HepG2 (cell line): ENCODE measurements around the gene AFDN. TPM values are rescaled to one million over a fixed set of nuclear protein-coding genes. Genes with fewer than 3 reads are reported as not detected.

Experiments used
- FOSL1 ChIP-seq: sonication (generic); formaldehyde crosslinking; IDR thresholded peaks from 2 replicates; pipeline ENCODE4 v1.9.0; 2021; ENCODE audit warnings: missing genetic modification reagents, borderline replicate concordance
- HMG20A ChIP-seq: IDR thresholded peaks from 2 replicates; pipeline ENCODE4 v1.6.1; 2016; ENCODE audit warnings: borderline replicate concordance
- KDM3A ChIP-seq: IDR thresholded peaks from 2 replicates; pipeline ENCODE4 v1.6.1; 2018; ENCODE audit warnings: low read depth, missing compliant biosample characterization
- MIER3 ChIP-seq: IDR thresholded peaks from 2 replicates; pipeline ENCODE4 v1.6.1; 2016; ENCODE audit warnings: missing compliant biosample characterization, borderline replicate concordance
- PRMT3 ChIP-seq: sonication (generic); formaldehyde crosslinking; IDR thresholded peaks from 2 replicates; pipeline ENCODE4 v1.8.1; 2022; ENCODE audit warnings: low read depth, mild to moderate bottlenecking, moderate library complexity, missing genetic modification reagents, borderline replicate concordance
- SIN3A ChIP-seq: IDR thresholded peaks from 2 replicates; pipeline ENCODE4 v1.6.1; 2011; ENCODE audit warnings: low read depth, mild to moderate bottlenecking, control low read depth, low read length, borderline replicate concordance
- STAT5B ChIP-seq: sonication (generic); formaldehyde crosslinking; IDR thresholded peaks from 2 replicates; pipeline ENCODE4 v1.4.0; 2020; ENCODE audit warnings: missing genetic modification reagents
- THRA ChIP-seq: sonication (generic); formaldehyde crosslinking; IDR thresholded peaks from 2 replicates; pipeline ENCODE4 v1.4.0; 2020; ENCODE audit warnings: missing genetic modification reagents, borderline replicate concordance
- ZIK1 ChIP-seq: sonication (generic); formaldehyde crosslinking; IDR thresholded peaks from 2 replicates; pipeline ENCODE4 v1.5.0; 2020; ENCODE audit warnings: mild to moderate bottlenecking, low read depth, missing genetic modification reagents, borderline replicate concordance
- ZNF230 ChIP-seq: sonication (generic); formaldehyde crosslinking; IDR thresholded peaks from 2 replicates; pipeline ENCODE4 v1.4.0; 2020; ENCODE audit warnings: mild to moderate bottlenecking, missing genetic modification reagents
- ZNF317 ChIP-seq: sonication (generic); formaldehyde crosslinking; IDR thresholded peaks from 2 replicates; pipeline ENCODE4 v1.5.0; 2020; ENCODE audit warnings: mild to moderate bottlenecking, missing genetic modification reagents
- ZNF484 ChIP-seq: sonication (generic); formaldehyde crosslinking; IDR thresholded peaks from 2 replicates; pipeline ENCODE4 v1.5.1; 2020; ENCODE audit warnings: mild to moderate bottlenecking, low read depth, missing genetic modification reagents, borderline replicate concordance
- ZNF496 ChIP-seq: sonication (generic); formaldehyde crosslinking; IDR thresholded peaks from 2 replicates; pipeline ENCODE4 v1.8.1; 2023; ENCODE audit warnings: mild to moderate bottlenecking, moderate library complexity, missing genetic modification reagents; ENCODE audit not compliant: insufficient replicate concordance
- ZSCAN20 ChIP-seq: sonication (generic); formaldehyde crosslinking; IDR thresholded peaks from 2 replicates; pipeline ENCODE4 v1.4.0; 2020; ENCODE audit warnings: missing genetic modification reagents, mild to moderate bottlenecking, borderline replicate concordance
- ZSCAN21 ChIP-seq: sonication (generic); formaldehyde crosslinking; IDR thresholded peaks from 2 replicates; pipeline ENCODE4 v1.8.0; 2022; ENCODE audit warnings: mild to moderate bottlenecking, missing genetic modification reagents, moderate library complexity, borderline replicate concordance
- polyA plus RNA-seq, 8 experiments: library from polyadenylated mRNA; depleted of rRNA in 3 of 8; stranded (reverse) in 7 of 8; unstranded in 1 of 8; fragments of >200 nt; fragmentation: Illumina TruSeq in 4 of 8; extraction: Trizol in 4 of 8; gene quantifications; 2 replicates each; pipeline versions ENCODE4 v1.2.1 to v1.2.3, GENCODE V29; 2011 to 2016; ENCODE audit warnings: low read depth in 4 of 8, missing spikeins in 1 of 8, mixed read lengths in 1 of 8; ENCODE audit not compliant: insufficient read depth in 1 of 8
- total RNA-seq, 5 experiments: library from RNA; depleted of rRNA; stranded (reverse); fragments of >200 nt; fragmentation: Illumina TruSeq; extraction: Trizol; gene quantifications; 2 replicates each; pipeline ENCODE4 v1.2.3, GENCODE V29; 2016; ENCODE audit warnings: low read depth in 1 of 5
- TF ChIP-seq, protein P1 (sequence below): sonication (generic); formaldehyde crosslinking; IDR thresholded peaks from 2 replicates; pipeline ENCODE4 v1.8.1; 2022; ENCODE audit warnings: mild to moderate bottlenecking, missing genetic modification reagents
- TF ChIP-seq, protein P2 (sequence below): sonication (generic); formaldehyde crosslinking; IDR thresholded peaks from 2 replicates; pipeline ENCODE4; 2020; ENCODE audit warnings: missing genetic modification reagents, mild to moderate bottlenecking, borderline replicate concordance
- TF ChIP-seq, protein P3 (sequence below): sonication (generic); formaldehyde crosslinking; IDR thresholded peaks from 2 replicates; pipeline ENCODE4 v1.5.1; 2020; ENCODE audit warnings: mild to moderate bottlenecking, missing genetic modification reagents, borderline replicate concordance
- TF ChIP-seq, protein P4 (sequence below): sonication (generic); formaldehyde crosslinking; conservative IDR thresholded peaks from 2 replicates; pipeline ENCODE4 v1.8.0; 2022; ENCODE audit warnings: missing genetic modification reagents

Gene AFDN
- total and polyA plus RNA-seq, 2 of the 13 experiments (the other 11 are each of a cell fraction or from before 2014, with no cell fraction given): 136 to 151 TPM

GRCh38 chr6:167827583-167828324, 1.0 kb downstream of the AFDN start (continued):
- TF ChIP-seq KDM3A (CRISPR knock-in tag): 0 out of 2 replicates have a peak, but pooled peaks have one; percentile 28
- TF ChIP-seq ZSCAN21 (CRISPR knock-in tag): no peak
- TF ChIP-seq ZIK1 (CRISPR knock-in tag): no peak
- TF ChIP-seq, protein P1, sequence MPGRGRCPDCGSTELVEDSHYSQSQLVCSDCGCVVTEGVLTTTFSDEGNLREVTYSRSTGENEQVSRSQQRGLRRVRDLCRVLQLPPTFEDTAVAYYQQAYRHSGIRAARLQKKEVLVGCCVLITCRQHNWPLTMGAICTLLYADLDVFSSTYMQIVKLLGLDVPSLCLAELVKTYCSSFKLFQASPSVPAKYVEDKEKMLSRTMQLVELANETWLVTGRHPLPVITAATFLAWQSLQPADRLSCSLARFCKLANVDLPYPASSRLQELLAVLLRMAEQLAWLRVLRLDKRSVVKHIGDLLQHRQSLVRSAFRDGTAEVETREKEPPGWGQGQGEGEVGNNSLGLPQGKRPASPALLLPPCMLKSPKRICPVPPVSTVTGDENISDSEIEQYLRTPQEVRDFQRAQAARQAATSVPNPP (CRISPR knock-in tag): no peak
- no peak for TF ChIP-seq ZNF317 (CRISPR knock-in tag)
- TF ChIP-seq, protein P2, sequence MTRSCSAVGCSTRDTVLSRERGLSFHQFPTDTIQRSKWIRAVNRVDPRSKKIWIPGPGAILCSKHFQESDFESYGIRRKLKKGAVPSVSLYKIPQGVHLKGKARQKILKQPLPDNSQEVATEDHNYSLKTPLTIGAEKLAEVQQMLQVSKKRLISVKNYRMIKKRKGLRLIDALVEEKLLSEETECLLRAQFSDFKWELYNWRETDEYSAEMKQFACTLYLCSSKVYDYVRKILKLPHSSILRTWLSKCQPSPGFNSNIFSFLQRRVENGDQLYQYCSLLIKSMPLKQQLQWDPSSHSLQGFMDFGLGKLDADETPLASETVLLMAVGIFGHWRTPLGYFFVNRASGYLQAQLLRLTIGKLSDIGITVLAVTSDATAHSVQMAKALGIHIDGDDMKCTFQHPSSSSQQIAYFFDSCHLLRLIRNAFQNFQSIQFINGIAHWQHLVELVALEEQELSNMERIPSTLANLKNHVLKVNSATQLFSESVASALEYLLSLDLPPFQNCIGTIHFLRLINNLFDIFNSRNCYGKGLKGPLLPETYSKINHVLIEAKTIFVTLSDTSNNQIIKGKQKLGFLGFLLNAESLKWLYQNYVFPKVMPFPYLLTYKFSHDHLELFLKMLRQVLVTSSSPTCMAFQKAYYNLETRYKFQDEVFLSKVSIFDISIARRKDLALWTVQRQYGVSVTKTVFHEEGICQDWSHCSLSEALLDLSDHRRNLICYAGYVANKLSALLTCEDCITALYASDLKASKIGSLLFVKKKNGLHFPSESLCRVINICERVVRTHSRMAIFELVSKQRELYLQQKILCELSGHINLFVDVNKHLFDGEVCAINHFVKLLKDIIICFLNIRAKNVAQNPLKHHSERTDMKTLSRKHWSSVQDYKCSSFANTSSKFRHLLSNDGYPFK (CRISPR knock-in tag): no peak
- no peak for TF ChIP-seq ZSCAN20
- TF ChIP-seq FOSL1 (CRISPR knock-in tag): no peak
- TF ChIP-seq, protein P3, sequence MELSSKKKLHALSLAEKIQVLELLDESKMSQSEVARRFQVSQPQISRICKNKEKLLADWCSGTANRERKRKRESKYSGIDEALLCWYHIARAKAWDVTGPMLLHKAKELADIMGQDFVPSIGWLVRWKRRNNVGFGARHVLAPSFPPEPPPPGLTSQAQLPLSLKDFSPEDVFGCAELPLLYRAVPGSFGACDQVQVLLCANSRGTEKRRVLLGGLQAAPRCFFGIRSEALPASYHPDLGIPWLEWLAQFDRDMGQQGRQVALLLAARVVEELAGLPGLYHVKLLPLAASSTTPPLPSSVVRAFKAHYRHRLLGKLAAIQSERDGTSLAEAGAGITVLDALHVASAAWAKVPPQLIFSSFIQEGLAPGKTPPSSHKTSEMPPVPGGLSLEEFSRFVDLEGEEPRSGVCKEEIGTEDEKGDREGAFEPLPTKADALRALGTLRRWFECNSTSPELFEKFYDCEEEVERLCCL (CRISPR knock-in tag): no peak
- TF ChIP-seq MIER3: no peak
- TF ChIP-seq HMG20A: no peak
- TF ChIP-seq ZNF496 (CRISPR knock-in tag): no peak
- TF ChIP-seq, protein P4, sequence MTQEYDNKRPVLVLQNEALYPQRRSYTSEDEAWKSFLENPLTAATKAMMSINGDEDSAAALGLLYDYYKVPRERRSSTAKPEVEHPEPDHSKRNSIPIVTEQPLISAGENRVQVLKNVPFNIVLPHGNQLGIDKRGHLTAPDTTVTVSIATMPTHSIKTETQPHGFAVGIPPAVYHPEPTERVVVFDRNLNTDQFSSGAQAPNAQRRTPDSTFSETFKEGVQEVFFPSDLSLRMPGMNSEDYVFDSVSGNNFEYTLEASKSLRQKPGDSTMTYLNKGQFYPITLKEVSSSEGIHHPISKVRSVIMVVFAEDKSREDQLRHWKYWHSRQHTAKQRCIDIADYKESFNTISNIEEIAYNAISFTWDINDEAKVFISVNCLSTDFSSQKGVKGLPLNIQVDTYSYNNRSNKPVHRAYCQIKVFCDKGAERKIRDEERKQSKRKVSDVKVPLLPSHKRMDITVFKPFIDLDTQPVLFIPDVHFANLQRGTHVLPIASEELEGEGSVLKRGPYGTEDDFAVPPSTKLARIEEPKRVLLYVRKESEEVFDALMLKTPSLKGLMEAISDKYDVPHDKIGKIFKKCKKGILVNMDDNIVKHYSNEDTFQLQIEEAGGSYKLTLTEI (CRISPR knock-in tag): no peak
- TF ChIP-seq ZNF484 (CRISPR knock-in tag): no peak
- TF ChIP-seq SIN3A: peak; percentile 51; the same call in 1 of the 2 replicates
- TF ChIP-seq THRA: peak; percentile 2; the same call in 1 of the 2 replicates
- no peak for TF ChIP-seq STAT5B (CRISPR knock-in tag)
- TF ChIP-seq ZNF230 (CRISPR knock-in tag): no peak
- TF ChIP-seq PRMT3 (CRISPR knock-in tag): no peak
